ENCODE measurements around the gene PIGQ. TPM values are rescaled to one million over a fixed set of nuclear protein-coding genes. Genes with fewer than 3 reads are reported as not detected.

Gene PIGQ
- total and polyA plus RNA-seq, 2 of the 4 experiments (the other 2 are of a cell fraction): 5.9 to 36.8 TPM

- H3K9ac ChIP-seq (ENCODE audit: low read depth, low read length): peak overlapping the region; percentile 68
- H2AFZ ChIP-seq (replicated peaks; ENCODE audit: low read length, poor library complexity): peak overlapping the region; percentile 85
- 71% methylated on average over 9 of the region's 12 CpGs; no CpG with 5 or more reads in 1 of the 2 experiments for WGBS, 2 experiments (ENCODE audit: extremely low coverage in 2 of 2, insufficient read length in 1 of 2)
- peak overlapping the region; percentile 52 for H3K4ac ChIP-seq (ENCODE audit: low read depth, low read length)
- H3K23ac ChIP-seq (ENCODE audit: low read depth, low read length): peak overlapping the region; percentile 43
- H2BK120ac ChIP-seq (ENCODE audit: low read depth, low read length): no peak overlapping the region; the same call in 1 of the 2 replicates
- ChIA-PET CTCF (no interaction called here), POLR2A (ENCODE audit: unreplicated experiment) (no interaction called here)
- H3K56ac ChIP-seq (ENCODE audit: extremely low read depth, insufficient read depth, low read length): peak overlapping the region; percentile 61; the same call in 1 of the 2 replicates
- H3K18ac ChIP-seq (ENCODE audit: low read depth, low read length): no peak overlapping the region
- H3K9me3 ChIP-seq (ENCODE audit: control insufficient read depth, insufficient read depth, low read length): no peaks in the 10 kb centered on the region
- H4K91ac ChIP-seq (ENCODE audit: insufficient read depth, low read depth, low read length): peak overlapping the region; percentile 88
- H2BK15ac ChIP-seq (ENCODE audit: low read depth, low read length): no peak overlapping the region; the same call in 2 of the 3 replicates
- intact Hi-C loops (cut with micrococcal nuclease): loop anchor here (5.0 kb wide), 2 partner anchors 108 to 127 kb away; partner anchors contain the start of genes DECR2 and METTL26
- peaks cover 82% of the 10 kb centered on the region for H4K20me1 ChIP-seq (ENCODE audit: insufficient read depth, low read length)
- ATAC-seq (ENCODE audit: low read depth) (no peak), DNase-seq (no peak)
- dilution Hi-C loops (cut with HindIII; ENCODE audit: low sequenced_read_pairs, unreplicated experiment): no loop called here
- no TSS peak for BruUV-seq (replicated peaks)
- peak overlapping the region; percentile 94 for H3K14ac ChIP-seq (replicated peaks; ENCODE audit: low read depth, low read length)
- H2AK5ac ChIP-seq (ENCODE audit: low read depth, low read length): peak overlapping the region; percentile 79
- H3K79me1 ChIP-seq (ENCODE audit: low read depth in 1 of 2, low read length in 2 of 2): peaks cover 8 to 60% of the 10 kb centered on the region in 2 experiments; a peak in 2 of 4 replicates
- no peak for TF ChIP-seq MAZ (IDR thresholded peaks at IDR 0.05; ENCODE audit: borderline replicate concordance, low read depth, low read length)
- TF ChIP-seq CTCF (conservative IDR thresholded peaks at IDR 0.05; ENCODE audit: low read depth, low read length): no peak
- TF ChIP-seq SMC3 (IDR thresholded peaks at IDR 0.05; ENCODE audit: low read depth, low read length): no peak
- no peak for TF ChIP-seq CEBPB (IDR thresholded peaks at IDR 0.05; ENCODE audit: low read depth, low read length)
- TF ChIP-seq ELK1 (IDR thresholded peaks at IDR 0.05; ENCODE audit: borderline replicate concordance, low read depth, low read length): no peak
- TF ChIP-seq CHD1 (IDR thresholded peaks at IDR 0.05; ENCODE audit: low read depth, low read length): no peak
- no peak for TF ChIP-seq RAD21 (IDR thresholded peaks at IDR 0.05; ENCODE audit: low read length)
- no peak for TF ChIP-seq MAFK (IDR thresholded peaks at IDR 0.05; ENCODE audit: low read depth, low read length)
- TF ChIP-seq RFX5 (IDR thresholded peaks at IDR 0.05; ENCODE audit: low read depth, low read length): no peak
- no peak for TF ChIP-seq MXI1 (IDR thresholded peaks at IDR 0.05; ENCODE audit: borderline replicate concordance, low read depth, low read length)
- TF ChIP-seq BHLHE40 (IDR thresholded peaks at IDR 0.05; ENCODE audit: low read depth, low read length): no peak
- H3K36me3 ChIP-seq (ENCODE audit: control insufficient read depth, insufficient read depth, low read length): peaks cover 8% of the 10 kb centered on the region; the same call in 1 of the 2 replicates
- in situ Hi-C loops (cut with MboI; ENCODE audit: low sequenced_read_pairs): no loop called here
- H2BK5ac ChIP-seq (ENCODE audit: low read depth, low read length, poor library complexity, severe bottlenecking): peak overlapping the region; percentile 88
- H4K5ac ChIP-seq (ENCODE audit: low read depth, low read length): 0 out of 2 replicates have a peak overlapping the region, but pooled peaks have one; percentile 5
- peak overlapping the region; percentile 100 for H2AK9ac ChIP-seq (replicated peaks; ENCODE audit: low read depth, low read length, poor library complexity)
- peak overlapping the region; percentile 92 for H3K27ac ChIP-seq (ENCODE audit: insufficient read depth, low read length)
- peaks cover 21% of the 10 kb centered on the region for H3K4me1 ChIP-seq (ENCODE audit: control insufficient read depth, insufficient read depth, low read length)
- no peaks in the 10 kb centered on the region; the same call in 1 of the 2 replicates for H3K9me1 ChIP-seq (ENCODE audit: insufficient read depth, low read length)
- H3K4me3 ChIP-seq (ENCODE audit: insufficient read depth, low read depth, low read length): peak overlapping the region; percentile 89
- H2BK20ac ChIP-seq (ENCODE audit: low read depth, low read length): no peak overlapping the region
- no peaks in the 10 kb centered on the region for H3K27me3 ChIP-seq (ENCODE audit: control insufficient read depth, insufficient read depth, low read length)
- peak overlapping the region in 1 of 2 experiments; percentile 55; a peak in 2 of 4 replicates for H4K8ac ChIP-seq (ENCODE audit: low read depth in 2 of 2, low read length in 2 of 2)
- peak overlapping the region; percentile 96 for H3K4me2 ChIP-seq (ENCODE audit: low read depth, low read length)
Measured at GRCh38 chr16:529012-529575, 40.7 kb upstream of the PIGQ start.

All from IMR-90 (cell line).